RWPE2 (cell line): ENCODE data around the gene B3GNT9.
A peak's percentile ranks its signal among the peaks of the same experiment; 100 is the strongest.

Experiments
- ATAC-seq: fragments of 200-7000 bp; cut with Tn5 transposase; 3 replicates; pipeline ENCODE4 v1.9.1; 2021; ENCODE audit warnings: low read depth
- DNase-seq: peaks from one replicate; pipeline ENCODE4 v3.0.0-alpha.2; 2020; ENCODE audit warnings: low spot score
- H3K27ac ChIP-seq: fragments of 450-650 bp; 2 replicates; pipeline ENCODE4 v1.5.1; 2017; ENCODE audit warnings: mild to moderate bottlenecking; ENCODE audit not compliant: poor library complexity, severe bottlenecking
- H3K27me3 ChIP-seq: fragments of 250-450 bp; sonication (Bioruptor Pico); 2 replicates; pipeline ENCODE4 v1.5.1; 2021; ENCODE audit warnings: mild to moderate bottlenecking, moderate library complexity; ENCODE audit not compliant: insufficient read depth, poor library complexity, severe bottlenecking
- H3K36me3 ChIP-seq: fragments of 250-450 bp; sonication (Bioruptor Pico); 2 replicates; pipeline ENCODE4 v1.5.1; 2020; ENCODE audit warnings: low read depth, mild to moderate bottlenecking, moderate library complexity
- H3K4me1 ChIP-seq: fragments of 250-450 bp; sonication (Bioruptor Pico); 2 replicates; pipeline ENCODE4 v1.5.1; 2021; ENCODE audit warnings: mild to moderate bottlenecking, moderate library complexity; ENCODE audit not compliant: insufficient read depth, poor library complexity, severe bottlenecking
- H3K4me3 ChIP-seq: fragments of 250-450 bp; sonication (Bioruptor Pico); 2 replicates; pipeline ENCODE4 v1.5.1; 2021; ENCODE audit warnings: mild to moderate bottlenecking, moderate library complexity; ENCODE audit not compliant: severe bottlenecking
- H3K9me3 ChIP-seq: fragments of 250-450 bp; sonication (Bioruptor Pico); 2 replicates; pipeline ENCODE4 v1.5.1; 2021; ENCODE audit warnings: mild to moderate bottlenecking, moderate library complexity; ENCODE audit not compliant: severe bottlenecking
- TF ChIP-seq, protein P1 (sequence below): fragments of 450-650 bp; IDR thresholded peaks from one replicate; pipeline ENCODE4 v1.5.1; 2017; ENCODE audit warnings: mild to moderate bottlenecking, moderate library complexity; ENCODE audit not compliant: poor library complexity, severe bottlenecking

B3GNT9 gene

GRCh38 chr16:67173323-67173722 is 22.5 kb upstream of the B3GNT9 start:
- ATAC-seq (no peak), DNase-seq (no peak)
- no peaks in the 10 kb centered on the region for H3K9me3 ChIP-seq
- TF ChIP-seq, protein P1, sequence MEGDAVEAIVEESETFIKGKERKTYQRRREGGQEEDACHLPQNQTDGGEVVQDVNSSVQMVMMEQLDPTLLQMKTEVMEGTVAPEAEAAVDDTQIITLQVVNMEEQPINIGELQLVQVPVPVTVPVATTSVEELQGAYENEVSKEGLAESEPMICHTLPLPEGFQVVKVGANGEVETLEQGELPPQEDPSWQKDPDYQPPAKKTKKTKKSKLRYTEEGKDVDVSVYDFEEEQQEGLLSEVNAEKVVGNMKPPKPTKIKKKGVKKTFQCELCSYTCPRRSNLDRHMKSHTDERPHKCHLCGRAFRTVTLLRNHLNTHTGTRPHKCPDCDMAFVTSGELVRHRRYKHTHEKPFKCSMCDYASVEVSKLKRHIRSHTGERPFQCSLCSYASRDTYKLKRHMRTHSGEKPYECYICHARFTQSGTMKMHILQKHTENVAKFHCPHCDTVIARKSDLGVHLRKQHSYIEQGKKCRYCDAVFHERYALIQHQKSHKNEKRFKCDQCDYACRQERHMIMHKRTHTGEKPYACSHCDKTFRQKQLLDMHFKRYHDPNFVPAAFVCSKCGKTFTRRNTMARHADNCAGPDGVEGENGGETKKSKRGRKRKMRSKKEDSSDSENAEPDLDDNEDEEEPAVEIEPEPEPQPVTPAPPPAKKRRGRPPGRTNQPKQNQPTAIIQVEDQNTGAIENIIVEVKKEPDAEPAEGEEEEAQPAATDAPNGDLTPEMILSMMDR = no peak
- H3K36me3 ChIP-seq = peaks cover 9% of the 10 kb centered on the region
- no peaks in the 10 kb centered on the region for H3K27me3 ChIP-seq
- peaks cover 21% of the 10 kb centered on the region for H3K4me1 ChIP-seq
- H3K4me3 ChIP-seq = peak overlapping the region; percentile 31
- peak overlapping the region; percentile 80 for H3K27ac ChIP-seq

DNA sequence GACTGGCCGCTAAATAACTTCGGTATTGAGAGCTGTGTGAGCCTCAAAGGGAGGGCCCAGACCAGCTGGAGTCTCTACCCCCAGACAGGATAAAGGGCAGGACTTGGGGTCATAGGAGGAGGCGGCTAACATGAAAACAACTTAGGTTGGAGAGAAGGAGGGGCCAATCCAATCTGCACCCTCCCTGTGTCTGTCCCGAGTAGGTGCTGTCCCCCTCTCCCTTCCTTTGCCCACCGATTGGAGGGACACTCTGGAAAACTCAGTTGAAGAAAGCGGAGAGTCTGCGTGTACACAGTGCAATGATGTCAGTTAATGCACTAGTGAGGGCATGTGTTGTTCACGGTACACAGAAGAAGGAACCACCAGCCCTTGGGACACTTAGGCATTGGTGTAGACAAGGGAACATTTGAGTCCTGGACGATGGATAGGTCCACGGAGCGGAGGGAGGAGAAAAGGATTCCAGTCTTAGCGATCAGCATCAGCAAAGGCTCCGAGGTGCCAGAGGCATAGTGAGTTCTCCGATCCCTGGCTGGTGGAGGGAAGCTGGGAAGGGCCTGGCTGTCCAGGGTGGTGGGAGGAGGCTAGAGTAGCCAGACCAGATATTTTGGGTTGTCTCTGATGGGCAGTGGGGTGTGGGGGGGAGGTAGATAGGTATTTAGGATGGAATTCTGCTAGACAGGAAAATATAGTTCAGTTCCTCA is 20.3 kb upstream of the B3GNT9 start:
- DNase-seq = no peak
- Histone ChIP-seq H3K36me3 (peaks cover 9% of the 10 kb centered on the region), H3K9me3 (no peaks in the 10 kb centered on the region), H3K27ac (peak overlapping the region; percentile 73), H3K4me1 (peaks cover 21% of the 10 kb centered on the region), H3K27me3 (no peaks in the 10 kb centered on the region), H3K4me3 (peak overlapping the region; percentile 39)
- ATAC-seq = peak; percentile 2
- TF ChIP-seq, protein P1 = no peak

- peaks cover 21% of the 10 kb centered on the region for H3K4me1 ChIP-seq
- H3K36me3 ChIP-seq = peaks cover 5% of the 10 kb centered on the region
- peak; percentile 47 for ATAC-seq
- no peaks in the 10 kb centered on the region for H3K9me3 ChIP-seq
- H3K27ac ChIP-seq = peak within 1 kb of the TSS; percentile 73
- DNase-seq = no peak
- peak within 1 kb of the TSS; percentile 39 for H3K4me3 ChIP-seq
- TF ChIP-seq, protein P1 = peak; percentile 13
- no peaks in the 10 kb centered on the region for H3K27me3 ChIP-seq
These were observed 19.6 kb upstream of the B3GNT9 start, which contains the start of gene NOL3 for GRCh38 chr16:67170168-67170948. Gene NOL3 (plus strand): TSS chr16:67170538.

DNA sequence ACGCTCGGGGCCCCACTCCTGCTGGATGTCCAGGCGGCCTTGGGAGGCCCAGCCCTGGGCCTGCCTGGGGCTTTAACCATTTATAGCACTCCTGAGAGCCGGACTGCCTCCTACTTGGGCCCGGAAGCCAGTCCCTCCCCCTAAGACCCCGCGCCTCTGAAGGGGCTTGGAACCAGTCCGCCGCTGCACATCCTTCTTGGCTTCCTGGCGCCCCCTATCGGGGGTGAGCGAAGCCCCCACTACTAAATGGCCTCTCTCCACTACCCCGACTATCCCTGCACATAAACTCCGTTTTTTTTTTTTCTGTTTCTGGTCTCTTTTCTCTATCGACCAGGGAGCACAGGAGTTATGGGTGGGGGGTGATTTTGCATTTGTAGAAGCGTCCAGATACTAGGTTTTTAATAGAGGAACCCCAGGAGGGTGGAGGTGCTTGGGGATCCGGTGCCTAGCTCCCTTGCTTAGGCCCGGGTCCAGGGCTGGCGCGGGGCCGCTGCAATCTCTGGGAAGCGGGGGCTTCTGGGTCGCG is 18.9 kb upstream of the B3GNT9 start:
- Histone ChIP-seq H3K27me3 (no peaks in the 10 kb centered on the region), H3K9me3 (no peaks in the 10 kb centered on the region), H3K36me3 (no peaks in the 10 kb centered on the region), H3K27ac (peak overlapping the region; percentile 73), H3K4me3 (peak overlapping the region; percentile 39), H3K4me1 (peaks cover 19% of the 10 kb centered on the region)
- DNase-seq = no peak
- TF ChIP-seq, protein P1 = peak; percentile 61
- ATAC-seq = no peak
